Brain pericyte (primary cell): ENCODE data around the gene RIMKLA.

Experiments used
- DNase-seq: peaks from one replicate; pipeline ENCODE4 v3.0.0-alpha.2; 2012; ENCODE audit warnings: low read depth, low spot score

Gene RIMKLA

DNA sequence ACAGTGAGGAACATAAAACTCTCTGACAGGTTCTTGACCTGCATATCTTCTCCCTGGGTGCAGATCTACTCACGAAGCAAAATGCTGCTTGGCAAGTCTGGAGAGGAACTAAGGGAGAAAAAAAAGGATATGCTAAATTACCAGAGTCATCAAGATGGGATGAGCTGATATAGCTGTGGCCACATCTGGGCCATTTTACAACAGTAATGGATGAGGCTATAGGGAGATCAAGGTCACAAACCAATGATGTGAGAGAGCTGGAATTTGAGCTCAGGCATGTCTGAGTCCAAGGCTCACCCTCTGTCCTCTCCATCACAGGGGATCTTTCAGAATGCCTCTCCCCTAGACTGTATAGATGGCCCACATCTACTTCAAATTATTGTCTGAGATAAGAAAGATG lies 49.0 kb downstream of the RIMKLA start:
- DNase-seq = no peak

DNA sequence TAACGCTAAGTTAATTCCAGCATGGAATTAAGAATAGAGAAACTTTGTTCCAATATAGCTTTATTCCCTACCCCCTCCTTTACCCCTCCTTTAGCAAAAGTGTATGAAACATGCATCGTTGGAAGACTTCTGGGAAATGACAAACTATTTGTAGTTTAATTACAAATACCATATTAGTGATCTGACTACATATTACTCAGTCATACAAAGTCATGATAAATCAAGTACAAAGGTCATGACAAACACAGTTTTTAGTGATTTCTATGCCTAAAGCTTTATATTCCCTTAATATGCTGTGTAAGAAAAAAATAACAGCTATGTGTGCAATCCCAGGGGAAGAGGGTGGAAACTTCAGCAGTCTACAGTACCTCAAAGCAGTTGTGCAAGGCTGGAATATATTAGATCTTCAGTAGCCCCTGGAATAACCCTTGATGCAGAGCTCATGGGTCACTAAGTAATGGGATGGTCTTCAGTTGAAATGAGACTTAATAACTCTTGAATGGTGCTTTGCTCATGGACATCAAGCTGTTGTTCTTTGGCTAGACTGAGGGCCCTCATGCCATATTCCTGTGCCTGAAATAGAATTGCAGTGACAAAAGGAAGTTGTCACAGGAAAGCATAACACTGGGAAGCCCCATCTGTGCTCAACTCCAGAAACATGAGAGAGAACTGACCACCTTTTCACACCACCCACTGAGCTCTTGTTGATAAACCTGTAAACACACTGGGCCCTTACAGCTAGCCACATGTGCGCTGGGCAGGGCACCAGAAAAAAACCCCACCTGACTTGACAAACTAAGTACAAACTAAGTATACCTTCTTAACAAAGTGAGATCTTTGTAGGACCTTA lies 49.9 kb downstream of the RIMKLA start:
- no peak for DNase-seq

DNA sequence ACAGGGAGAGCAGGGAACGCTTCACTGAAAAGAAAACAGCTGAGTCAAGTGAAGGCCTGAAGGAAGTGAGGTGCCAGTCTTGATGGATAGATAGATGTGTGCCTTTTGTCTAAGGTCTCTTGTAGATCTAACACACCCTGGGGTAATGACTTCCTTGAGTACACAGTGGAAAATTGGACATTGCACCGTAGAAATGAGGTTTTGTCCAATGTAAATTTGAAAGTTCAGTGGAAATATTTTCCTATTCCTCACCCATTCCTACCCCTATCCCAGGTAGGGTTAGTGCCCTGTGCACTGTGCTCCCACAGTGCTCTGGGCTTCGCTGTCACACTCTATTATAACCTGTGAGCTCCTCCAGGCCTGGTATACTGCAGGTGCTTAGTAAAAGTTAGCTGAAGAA lies 50.9 kb downstream of the RIMKLA start:
- DNase-seq = no peak

DNA sequence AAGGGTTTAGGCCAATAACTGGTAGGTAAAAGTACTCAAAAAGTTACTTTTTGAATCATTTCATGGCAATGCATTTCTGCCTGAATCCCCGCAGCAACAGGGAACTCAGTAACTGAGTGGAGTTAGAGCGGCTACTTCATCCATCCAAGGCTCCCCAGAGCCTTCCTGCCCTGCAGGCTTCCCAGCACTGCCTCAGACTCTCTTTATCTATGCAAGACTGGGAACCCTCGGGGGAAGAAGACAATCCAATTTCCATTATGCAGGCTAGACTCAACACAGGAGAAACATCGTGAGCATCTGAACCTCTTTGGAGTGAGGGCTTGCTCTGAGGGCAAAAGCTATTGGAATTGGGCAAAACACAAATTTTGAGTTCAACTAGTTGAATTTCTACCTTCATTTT lies 52.1 kb downstream of the RIMKLA start:
- DNase-seq = no peak

DNA sequence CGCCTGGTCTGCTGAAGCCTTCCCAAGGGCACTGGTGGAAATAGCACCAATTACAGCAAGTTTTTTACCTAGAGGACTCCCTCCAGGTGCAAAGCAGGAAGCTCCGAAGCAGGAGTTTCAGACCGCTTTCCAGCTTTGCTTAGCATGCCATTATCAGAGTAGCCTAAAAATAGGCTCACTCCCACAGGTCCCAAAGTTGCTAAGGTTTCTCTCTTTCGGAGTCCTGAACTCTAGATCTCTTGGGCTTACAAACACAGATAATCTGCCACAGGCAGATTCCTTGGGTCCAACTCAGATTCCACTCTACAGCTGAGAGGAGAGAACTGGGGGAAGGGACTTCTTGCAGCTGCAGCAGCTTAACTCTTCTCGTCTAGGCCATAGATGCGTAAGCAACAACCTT lies 52.8 kb downstream of the RIMKLA start:
- no peak for DNase-seq

DNA sequence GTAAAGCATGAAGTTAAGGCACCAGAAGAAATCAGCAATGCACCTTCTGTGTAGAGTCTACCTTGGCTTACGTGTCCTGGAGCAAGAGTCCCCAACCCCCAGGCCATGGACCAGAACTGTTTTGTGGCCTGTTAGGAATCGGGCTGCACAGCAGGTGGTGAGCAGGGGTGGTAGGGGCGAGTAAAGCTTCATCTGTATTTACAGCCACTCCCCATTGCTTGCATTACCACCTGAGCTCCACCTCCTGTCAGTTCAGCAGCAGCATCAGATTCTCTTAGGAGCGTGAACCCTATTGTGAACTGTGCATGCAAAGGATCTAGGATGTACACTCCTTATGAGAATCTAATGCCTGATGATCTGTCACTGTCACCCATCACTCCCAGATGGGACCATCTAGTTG lies 53.7 kb downstream of the RIMKLA start:
- no peak for DNase-seq

DNA sequence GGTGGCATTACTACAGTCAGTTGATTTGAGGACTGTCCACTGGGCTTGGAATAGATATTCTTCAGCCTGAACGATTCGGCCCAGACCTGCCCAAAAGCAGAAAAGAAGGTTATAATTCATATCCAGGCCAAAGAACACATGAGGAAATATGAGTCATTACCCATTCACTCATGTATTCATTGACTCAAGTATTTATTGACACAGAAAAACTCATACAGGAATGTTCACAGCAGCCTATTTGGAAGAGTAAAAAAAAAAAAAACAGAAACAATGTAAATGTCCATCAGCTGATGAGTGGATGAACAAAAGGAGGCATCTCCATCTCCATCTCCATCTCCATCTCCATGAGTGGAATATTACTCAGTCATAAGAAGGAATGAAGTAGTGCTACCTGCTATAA lies 59.3 kb downstream of the RIMKLA start:
- no peak for DNase-seq

DNA sequence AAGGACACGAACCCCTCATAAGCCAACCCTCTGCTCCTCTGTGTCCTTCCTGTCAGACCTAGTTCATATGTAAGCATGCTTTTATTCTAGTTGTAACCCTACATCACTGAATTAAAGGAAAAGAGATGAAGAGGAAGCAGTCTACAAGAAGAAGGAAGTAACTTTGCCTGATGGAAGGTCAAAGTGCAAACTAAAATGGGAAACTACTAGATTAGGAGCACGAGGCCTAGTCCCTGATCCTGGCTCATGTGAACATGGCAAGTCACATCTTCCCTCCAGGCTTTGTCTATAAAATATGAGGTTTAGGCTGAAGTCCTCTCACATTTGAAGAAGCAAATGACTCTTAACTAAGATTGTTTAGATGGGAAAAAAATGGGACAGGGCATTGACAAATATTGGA lies 62.1 kb downstream of the RIMKLA start:
- DNase-seq = no peak

DNA sequence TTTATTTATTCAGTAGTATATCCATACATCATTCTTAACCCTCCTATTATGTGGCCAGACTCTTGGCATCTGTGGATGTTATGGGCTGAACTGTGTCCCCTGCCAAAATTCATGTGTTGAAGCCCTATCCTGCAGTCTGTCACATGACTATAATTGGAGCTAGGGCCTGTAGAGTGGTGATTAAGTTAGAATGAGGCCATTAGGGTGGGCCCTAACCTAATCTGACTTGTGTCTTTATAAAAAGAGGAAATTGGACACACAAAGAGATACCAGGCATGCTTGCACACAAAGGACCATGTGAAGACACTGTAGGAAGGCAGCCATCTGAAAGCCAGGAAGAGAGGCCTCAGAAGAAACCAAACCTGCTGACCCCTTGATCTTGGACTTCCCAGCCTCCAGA lies 68.7 kb downstream of the RIMKLA start:
- no peak for DNase-seq

DNA sequence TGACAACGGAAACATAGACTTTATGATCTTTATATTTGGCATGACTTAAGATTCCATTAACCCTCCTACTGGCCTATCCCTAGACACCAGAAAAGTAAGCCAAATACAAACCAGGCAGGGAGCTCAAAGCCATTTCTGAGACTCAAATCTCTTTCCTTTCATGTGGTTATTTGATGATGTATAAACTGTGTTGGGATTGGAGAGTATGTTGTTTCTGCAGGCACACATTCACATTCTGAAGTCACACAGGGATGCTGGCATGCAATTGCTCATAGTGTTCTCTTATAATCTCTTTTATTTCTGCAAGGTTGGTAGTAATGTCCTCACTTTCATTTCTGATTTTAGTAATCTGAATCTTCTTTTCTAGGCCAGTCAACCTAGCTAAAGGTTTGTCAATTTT lies 69.5 kb downstream of the RIMKLA start:
- DNase-seq = no peak

DNA sequence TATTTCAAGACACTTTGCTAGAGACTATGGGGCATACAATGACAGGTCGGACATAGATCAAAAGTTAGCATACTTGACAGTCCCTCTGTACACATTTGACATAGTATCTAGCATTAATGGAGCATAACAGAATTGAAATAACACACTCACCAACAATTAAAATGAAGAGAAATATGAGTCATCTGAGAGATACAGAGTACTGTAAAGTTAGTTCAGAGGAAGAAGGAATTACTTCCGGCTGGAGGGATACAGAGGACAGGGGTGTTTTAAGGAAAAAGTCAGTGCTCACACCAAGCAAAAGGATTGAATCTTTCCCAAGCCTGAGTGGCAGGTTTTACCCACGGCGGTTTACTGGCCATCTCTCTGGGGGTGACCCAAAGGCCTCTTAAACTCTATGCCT lies 72.8 kb downstream of the RIMKLA start:
- DNase-seq = no peak

DNA sequence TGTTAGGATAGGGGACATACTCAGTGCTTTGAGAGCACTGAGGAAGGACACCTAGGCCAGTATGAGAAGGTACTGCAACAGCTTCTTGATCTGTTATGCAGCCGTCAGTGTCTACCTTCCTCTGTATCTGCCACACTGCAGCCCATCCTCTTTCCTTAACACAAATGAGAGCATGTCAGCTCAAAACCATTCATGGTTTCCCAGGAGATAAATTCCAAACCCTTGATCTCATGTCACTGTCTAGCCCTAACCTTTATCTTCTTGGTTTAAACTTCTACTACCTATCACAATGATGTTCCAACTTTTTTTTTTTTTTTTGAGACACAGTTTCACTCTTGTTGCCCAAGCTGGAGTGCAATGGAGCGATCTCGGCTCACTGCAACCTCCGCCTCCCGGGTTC lies 73.8 kb downstream of the RIMKLA start:
- no peak for DNase-seq

DNA sequence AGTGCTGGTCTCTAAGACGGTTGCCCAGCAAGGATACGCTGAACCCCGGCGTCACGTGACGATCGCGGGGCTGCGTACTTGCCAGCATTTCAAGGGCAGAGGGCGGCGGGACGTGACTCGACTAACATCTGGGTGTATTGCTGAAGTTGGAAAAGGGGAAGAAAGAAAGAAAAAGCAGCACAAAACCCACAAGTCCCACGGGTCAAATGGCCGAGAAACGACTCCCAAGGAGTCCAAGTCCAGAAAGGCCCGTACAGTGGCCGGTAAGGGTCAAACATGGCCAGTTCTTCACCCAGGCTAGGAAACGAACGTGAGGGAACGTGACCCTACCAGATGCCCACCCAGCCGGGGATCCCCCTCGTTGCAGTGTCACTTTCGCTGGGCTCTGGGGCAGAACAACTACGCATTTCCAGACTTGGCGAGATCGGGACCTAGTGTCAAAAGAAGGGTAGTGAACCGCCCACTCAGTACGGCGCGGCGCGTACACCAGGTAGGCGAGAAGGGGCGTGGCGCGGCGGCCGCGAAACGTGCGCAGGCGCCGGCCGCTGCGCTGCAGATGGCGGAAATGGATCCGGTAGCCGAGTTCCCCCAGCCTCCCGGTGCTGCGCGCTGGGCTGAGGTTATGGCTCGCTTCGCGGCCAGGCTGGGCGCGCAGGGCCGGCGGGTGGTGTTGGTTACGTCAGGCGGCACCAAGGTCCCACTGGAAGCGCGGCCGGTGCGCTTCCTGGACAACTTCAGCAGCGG lies 75.6 kb downstream of the RIMKLA start, which contains the start of the genes PPCS and ZMYND12:
Gene PPCS, plus strand, starts transcription at position 534 of the 744 bp plus-strand sequence. Its CDS starts 23 bp downstream, at position 557.
Gene ZMYND12, minus strand, starts transcription at position 13 of the 744 bp plus-strand sequence. CDS start 25 bp downstream, outside the sequence.
- peak; percentile 77 for DNase-seq

DNA sequence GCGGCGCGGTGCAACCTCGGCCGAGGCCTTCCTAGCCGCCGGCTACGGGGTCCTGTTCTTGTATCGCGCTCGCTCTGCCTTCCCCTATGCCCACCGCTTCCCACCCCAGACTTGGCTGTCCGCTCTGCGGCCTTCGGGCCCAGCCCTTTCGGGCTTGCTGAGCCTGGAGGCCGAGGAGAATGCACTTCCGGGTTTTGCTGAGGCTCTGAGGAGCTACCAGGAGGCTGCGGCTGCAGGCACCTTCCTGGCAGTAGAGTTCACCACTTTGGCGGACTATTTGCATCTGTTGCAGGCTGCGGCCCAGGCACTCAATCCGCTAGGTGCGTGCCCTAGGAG lies 76.1 kb downstream of the RIMKLA start:
- peak; percentile 11 for DNase-seq

DNA sequence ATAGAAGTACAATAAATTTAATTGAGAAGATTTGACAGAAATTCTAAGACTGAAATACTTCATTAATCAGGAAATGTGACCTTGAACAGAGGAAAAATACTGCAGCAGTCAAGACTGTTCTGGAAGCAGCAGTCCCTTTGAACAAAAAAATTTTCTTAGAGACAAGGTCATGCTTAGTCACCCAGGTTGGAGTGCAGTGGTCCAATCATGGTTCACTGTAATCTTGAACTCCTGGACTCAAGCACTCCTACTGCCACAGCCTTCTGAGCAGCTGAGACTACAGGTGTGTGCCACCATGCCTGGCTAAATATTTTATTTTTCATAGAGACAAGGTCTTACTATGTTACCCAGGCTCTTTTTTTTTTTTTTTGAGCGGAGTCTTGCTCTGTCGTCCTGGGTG lies 80.6 kb downstream of the RIMKLA start:
- DNase-seq = no peak

DNA sequence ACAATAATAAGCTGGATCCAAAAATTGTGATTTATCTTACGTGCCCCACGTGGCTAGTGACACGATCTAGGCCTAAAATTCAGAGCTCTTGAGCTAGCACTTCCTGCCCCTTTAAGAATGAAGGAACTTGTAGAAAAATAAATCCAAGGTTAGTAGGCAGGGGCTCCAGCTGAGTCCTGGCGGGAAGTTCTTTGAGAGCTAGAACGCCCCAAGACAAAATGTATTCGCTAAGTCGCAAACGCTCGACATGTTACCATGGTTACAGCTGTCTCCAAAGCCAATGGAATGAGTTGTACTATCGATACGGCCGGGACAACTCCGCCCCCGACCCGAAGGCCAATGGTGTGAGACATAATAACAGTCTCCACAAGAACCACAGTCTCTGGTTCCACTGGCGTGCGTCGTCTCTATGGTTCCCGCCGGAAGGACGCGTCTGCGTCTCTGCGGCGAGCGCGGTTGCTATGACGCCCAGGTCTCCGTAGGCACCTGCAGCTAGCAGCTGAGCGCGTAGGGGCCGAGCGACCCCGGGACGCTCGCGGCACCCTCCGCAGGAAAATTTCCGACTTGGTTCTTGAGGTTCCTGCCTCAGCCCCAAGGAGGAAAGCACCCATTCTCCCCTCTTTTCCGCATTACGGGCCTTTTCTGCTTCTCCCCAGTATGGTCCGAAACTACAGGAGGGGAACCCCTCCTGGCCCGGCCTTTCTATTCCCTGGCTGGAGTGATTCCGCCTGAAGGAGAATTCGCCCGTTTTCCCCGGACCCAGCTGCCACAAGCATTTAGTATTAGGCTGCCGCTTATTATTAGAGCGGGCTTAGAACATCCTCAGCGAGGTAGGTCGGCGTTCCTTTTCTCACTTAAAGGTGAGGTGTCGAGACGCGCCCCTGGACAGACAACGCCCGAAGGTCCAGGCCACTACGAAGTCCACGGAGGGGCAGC lies 82.5 kb downstream of the RIMKLA start, which contains the start of gene CCDC30:
Gene CCDC30, plus strand, starts transcription at position 459 of the 936 bp plus-strand sequence. CDS start 17,266 bp downstream, outside the sequence.
- DNase-seq = peak; percentile 95

DNA sequence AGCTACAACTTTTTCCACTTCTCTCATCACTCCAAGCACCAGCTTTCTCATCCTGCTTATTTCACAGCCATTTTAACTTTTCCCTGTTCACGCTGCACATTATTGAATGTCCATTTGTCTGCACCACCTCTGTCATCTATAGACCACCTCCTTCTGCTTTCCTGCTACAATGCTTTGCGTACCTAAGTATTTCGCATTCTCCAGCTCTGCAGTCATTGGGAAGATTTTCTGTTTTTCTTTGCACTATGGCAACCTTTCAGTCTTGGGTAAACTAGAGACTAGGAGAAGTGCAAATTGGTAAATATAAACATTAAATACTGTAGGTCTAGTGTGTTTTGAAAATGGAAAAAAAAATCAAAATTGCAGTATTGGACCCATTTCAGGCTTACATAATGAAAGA lies 83.3 kb downstream of the RIMKLA start:
- DNase-seq = no peak

DNA sequence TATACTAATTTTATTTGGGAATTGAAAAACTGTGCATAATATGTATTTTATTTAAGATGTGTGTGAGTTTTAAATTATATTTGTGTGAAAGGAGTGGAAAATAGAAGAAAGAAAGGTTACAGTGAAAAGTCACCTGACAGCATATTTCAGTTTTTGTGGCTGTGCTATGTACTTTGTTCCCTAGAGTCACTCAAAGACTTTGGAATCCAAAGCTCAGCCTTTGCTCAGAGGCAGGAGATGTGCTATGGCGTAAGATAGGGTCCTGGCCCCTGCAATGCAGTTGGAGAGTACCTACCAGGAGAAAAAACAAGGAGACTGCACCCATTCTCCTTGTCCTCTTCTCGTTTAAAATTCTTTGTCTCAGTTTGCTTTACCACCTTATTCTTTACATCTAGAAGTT lies 85.4 kb downstream of the RIMKLA start:
- DNase-seq = no peak

DNA sequence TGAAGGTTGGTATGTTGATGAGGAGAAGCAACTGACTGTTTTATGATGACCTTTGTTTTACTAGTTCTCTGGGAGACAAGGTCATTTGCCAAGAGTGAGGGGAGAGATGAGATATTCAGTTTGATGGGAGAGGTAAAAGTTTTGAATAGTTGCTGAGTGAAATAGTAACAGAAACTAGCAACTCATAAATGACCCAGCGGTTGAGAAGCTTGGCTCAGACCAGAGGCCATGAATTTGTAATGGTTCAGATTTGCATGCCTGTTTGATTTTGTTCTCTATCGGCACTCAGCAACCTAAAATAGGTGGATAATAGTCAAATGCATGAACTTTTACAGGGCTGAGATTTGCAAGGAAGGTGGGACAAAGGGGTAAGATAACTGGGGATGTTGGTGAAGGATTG lies 89.1 kb downstream of the RIMKLA start:
- DNase-seq = no peak
